Body of pancreas (tissue), 4 donors: ENCODE data around the gene PNLIPRP1.

Source experiments
- CTCF ChIP-seq, 7 experiments: fragments of 450-650 bp in 4 of 7; fragments of 200-600 bp in 3 of 7; sonication (generic) in 3 of 7; IDR thresholded peaks; one replicate each; pipeline ENCODE4 v1.5.1; 2016 to 2019; ENCODE audit warnings: antibody characterized with exemption in 7 of 7
- POLR2A ChIP-seq, 3 donors: fragments of 450-650 bp; IDR thresholded peaks; one replicate each; pipeline ENCODE4 v1.6.1; 2016; ENCODE audit warnings: antibody characterized with exemption in 3 of 3, mild to moderate bottlenecking in 2 of 3

GRCh38 chr10:116612107-116612769 is 21.5 kb downstream of the PNLIPRP1 start:
- TF ChIP-seq CTCF (IDR thresholded peaks at IDR 0.05) (no peak), POLR2A (IDR thresholded peaks at IDR 0.05) (peak in 2 of 3 donors; percentile 33 to 66)
